ENCODE data around the gene MRGPRX3. TPM values are rescaled to one million over a fixed set of nuclear protein-coding genes. Genes with fewer than 3 reads are reported as not detected.

Gene MRGPRX3
- total and polyA plus RNA-seq, 2 of the 13 experiments (the other 11 are each of a cell fraction or from before 2014, with no cell fraction given) = 0.53 TPM; not detected in 1

DNA sequence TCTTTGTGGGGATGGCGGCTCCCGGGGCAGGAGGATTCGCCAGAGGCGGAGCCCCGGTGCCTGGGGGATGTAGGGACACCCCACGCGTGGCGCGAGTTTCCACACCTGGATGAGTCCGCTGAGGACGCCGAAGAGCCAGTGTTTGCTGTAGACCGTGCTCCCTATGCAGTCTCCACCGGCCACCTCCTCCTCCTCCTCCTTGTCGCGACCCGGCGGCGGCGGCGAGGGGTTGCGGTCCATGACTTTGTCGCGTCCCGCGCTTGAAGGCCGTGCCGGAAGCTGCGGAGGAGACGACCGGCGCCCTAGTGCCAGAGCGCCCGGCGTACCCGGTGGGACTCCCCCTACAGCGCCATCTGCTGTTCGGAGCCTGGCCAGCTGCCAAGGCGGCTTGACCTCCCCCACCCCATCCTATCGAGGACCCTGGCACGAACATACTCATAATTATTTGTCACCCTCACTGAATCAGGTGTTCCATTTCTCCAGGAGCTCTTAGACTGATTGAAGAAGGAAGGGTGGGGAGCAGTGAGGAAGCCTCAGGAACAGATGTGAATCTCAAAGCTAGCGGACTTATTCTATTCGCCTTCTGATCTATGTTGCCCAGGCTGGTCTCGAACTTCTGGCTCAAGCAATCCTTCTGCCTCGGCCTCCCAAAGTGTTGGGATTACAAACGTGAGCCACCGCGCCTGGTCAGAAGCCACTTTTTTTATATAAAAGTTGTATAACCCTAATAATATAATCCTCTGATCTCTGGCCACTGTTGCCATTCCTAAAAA lies 26.4 kb upstream of the MRGPRX3 start, which contains the start of gene SAAL1 (continued):
- TF ChIP-seq, protein P1, sequence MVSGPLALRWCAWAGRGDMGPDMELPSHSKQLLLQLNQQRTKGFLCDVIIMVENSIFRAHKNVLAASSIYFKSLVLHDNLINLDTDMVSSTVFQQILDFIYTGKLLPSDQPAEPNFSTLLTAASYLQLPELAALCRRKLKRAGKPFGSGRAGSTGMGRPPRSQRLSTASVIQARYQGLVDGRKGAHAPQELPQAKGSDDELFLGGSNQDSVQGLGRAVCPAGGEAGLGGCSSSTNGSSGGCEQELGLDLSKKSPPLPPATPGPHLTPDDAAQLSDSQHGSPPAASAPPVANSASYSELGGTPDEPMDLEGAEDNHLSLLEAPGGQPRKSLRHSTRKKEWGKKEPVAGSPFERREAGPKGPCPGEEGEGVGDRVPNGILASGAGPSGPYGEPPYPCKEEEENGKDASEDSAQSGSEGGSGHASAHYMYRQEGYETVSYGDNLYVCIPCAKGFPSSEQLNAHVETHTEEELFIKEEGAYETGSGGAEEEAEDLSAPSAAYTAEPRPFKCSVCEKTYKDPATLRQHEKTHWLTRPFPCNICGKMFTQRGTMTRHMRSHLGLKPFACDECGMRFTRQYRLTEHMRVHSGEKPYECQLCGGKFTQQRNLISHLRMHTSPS (CRISPR knock-in tag; IDR thresholded peaks at IDR 0.05; ENCODE audit: low read depth) = peak; percentile 68; the same call in 1 of the 2 replicates
- TF ChIP-seq, protein P2, sequence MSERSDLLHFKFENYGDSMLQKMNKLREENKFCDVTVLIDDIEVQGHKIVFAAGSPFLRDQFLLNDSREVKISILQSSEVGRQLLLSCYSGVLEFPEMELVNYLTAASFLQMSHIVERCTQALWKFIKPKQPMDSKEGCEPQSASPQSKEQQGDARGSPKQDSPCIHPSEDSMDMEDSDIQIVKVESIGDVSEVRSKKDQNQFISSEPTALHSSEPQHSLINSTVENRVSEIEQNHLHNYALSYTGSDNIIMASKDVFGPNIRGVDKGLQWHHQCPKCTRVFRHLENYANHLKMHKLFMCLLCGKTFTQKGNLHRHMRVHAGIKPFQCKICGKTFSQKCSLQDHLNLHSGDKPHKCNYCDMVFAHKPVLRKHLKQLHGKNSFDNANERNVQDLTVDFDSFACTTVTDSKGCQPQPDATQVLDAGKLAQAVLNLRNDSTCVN (CRISPR knock-in tag; IDR thresholded peaks at IDR 0.05; ENCODE audit: borderline replicate concordance) = 0 out of 2 replicates have a peak, but pooled peaks have one; percentile 43
- TF ChIP-seq, protein P3, sequence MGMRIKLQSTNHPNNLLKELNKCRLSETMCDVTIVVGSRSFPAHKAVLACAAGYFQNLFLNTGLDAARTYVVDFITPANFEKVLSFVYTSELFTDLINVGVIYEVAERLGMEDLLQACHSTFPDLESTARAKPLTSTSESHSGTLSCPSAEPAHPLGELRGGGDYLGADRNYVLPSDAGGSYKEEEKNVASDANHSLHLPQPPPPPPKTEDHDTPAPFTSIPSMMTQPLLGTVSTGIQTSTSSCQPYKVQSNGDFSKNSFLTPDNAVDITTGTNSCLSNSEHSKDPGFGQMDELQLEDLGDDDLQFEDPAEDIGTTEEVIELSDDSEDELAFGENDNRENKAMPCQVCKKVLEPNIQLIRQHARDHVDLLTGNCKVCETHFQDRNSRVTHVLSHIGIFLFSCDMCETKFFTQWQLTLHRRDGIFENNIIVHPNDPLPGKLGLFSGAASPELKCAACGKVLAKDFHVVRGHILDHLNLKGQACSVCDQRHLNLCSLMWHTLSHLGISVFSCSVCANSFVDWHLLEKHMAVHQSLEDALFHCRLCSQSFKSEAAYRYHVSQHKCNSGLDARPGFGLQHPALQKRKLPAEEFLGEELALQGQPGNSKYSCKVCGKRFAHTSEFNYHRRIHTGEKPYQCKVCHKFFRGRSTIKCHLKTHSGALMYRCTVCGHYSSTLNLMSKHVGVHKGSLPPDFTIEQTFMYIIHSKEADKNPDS (CRISPR knock-in tag; IDR thresholded peaks at IDR 0.05) = peak; percentile 51; the same call in 1 of the 2 replicates
- TF ChIP-seq, protein P4, sequence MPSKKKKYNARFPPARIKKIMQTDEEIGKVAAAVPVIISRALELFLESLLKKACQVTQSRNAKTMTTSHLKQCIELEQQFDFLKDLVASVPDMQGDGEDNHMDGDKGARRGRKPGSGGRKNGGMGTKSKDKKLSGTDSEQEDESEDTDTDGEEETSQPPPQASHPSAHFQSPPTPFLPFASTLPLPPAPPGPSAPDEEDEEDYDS (CRISPR knock-in tag; IDR thresholded peaks at IDR 0.05) = 0 out of 2 replicates have a peak, but pooled peaks have one; percentile 11
- TF ChIP-seq NKX3-1 (CRISPR knock-in tag; IDR thresholded peaks at IDR 0.05) (0 out of 2 replicates have a peak, but pooled peaks have one; percentile 22), SMYD3 (CRISPR knock-in tag; IDR thresholded peaks at IDR 0.05) (no peak; the same call in 1 of the 2 replicates), CEBPB (IDR thresholded peaks at IDR 0.05; ENCODE audit: borderline replicate concordance, low read depth, low read length) (no peak), GFI1 (CRISPR knock-in tag; IDR thresholded peaks at IDR 0.05; ENCODE audit: borderline replicate concordance) (peak; percentile 84), ELF3 (CRISPR knock-in tag; IDR thresholded peaks at IDR 0.05) (peak; percentile 90), MTF1 (CRISPR knock-in tag; IDR thresholded peaks at IDR 0.05) (no peak), CHCHD3 (CRISPR knock-in tag; IDR thresholded peaks at IDR 0.05) (0 out of 2 replicates have a peak, but pooled peaks have one; percentile 66), STAT5B (CRISPR knock-in tag; IDR thresholded peaks at IDR 0.05) (no peak), ZMAT3 (CRISPR knock-in tag; conservative IDR thresholded peaks at IDR 0.05) (peak; percentile 77; the same call in 1 of the 2 replicates), HDAC6 (IDR thresholded peaks at IDR 0.05; ENCODE audit: low read depth, low read length) (no peak), KAT8 (CRISPR knock-in tag; IDR thresholded peaks at IDR 0.05) (peak; percentile 95), HOXA3 (CRISPR knock-in tag; IDR thresholded peaks at IDR 0.05) (peak; percentile 70; the same call in 1 of the 2 replicates), TARDBP (CRISPR knock-in tag; IDR thresholded peaks at IDR 0.05) (no peak; the same call in none of the 2 replicates), MAFK (conservative IDR thresholded peaks at IDR 0.05 in 1 of 2, IDR thresholded peaks at IDR 0.05 in 1 of 2; ENCODE audit: low read length in 2 of 2) (no peak), ZNF451 (CRISPR knock-in tag; IDR thresholded peaks at IDR 0.05) (peak; percentile 74; the same call in 1 of the 2 replicates), BORCS8-MEF2B (CRISPR knock-in tag; IDR thresholded peaks at IDR 0.05) (no peak), ZNF781 (CRISPR knock-in tag; IDR thresholded peaks at IDR 0.05; ENCODE audit: borderline replicate concordance, not compliant biosample characterization) (peak; percentile 42), ELF4 (CRISPR knock-in tag; IDR thresholded peaks at IDR 0.05; ENCODE audit: borderline replicate concordance) (no peak)

Data from HepG2 (cell line).